GM18861 (cell line): Measurements from ENCODE around the gene LNPEP.
"Not testable (repeated sequence)": the region's sequence is repeated elsewhere in the genome, so short reads cannot be mapped to it uniquely, and the experiment has no call there.

Experiments
- ATAC-seq: cut with Tn5 transposase; IDR thresholded peaks from one replicate; pipeline ENCODE4 v1.9.1; 2021; ENCODE audit not compliant: unreplicated experiment

LNPEP gene

DNA sequence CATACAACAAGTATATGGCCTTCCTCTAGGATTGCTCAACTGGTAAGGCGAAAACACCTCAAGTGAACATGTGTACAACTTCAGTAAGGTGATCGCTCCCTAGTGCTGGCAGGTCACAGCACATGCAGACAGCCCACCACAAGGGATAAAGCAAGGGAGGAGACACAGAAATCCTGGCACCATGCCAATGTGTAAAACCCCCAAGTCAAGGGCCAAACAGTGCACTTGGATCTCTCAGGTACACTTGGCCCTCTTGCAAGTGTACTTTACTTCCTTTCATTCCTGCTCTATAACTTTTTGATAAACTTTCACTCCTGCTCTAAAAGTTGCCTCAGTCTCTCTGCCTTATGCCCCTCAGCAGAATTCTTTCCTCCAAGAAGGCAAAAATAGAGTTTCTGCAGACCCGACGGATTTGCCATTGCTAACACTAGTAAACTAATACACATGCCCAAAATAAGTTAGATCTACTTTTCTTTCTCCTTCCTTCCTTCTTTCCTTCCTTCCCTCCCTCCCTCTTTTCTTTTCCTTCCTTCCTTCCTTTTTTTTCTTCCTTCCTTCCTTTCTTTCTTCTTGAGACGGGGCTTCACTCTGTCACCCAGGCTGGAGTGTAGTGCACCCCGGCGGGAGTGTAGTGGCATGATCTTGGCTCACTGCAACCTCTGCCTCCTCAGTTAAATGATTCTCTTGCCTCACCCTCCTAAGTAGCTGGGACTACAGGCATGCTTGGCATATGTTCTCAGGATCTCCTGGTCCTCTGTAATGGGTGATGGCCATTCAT lies 6.8 kb upstream of the LNPEP start:
- ATAC-seq: no peak

DNA sequence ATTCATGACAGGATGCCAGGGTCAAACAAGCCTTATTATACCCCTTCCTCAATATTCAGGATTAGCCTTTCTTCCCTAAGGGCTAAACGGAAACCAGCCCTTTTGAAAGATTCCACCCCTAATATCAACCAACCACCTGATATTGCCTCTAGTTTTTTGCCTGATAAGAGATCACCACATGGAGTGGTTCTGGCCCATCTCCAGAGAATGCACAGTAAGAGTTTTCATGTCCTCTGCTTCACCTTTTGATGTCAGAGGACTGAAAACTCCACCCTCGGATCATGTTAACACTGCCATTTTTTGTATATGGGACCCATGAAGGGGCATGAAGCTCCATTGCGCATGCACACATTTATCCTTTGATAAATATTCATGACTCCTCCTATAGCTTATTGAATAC lies 5.8 kb upstream of the LNPEP start:
- ATAC-seq: no peak

DNA sequence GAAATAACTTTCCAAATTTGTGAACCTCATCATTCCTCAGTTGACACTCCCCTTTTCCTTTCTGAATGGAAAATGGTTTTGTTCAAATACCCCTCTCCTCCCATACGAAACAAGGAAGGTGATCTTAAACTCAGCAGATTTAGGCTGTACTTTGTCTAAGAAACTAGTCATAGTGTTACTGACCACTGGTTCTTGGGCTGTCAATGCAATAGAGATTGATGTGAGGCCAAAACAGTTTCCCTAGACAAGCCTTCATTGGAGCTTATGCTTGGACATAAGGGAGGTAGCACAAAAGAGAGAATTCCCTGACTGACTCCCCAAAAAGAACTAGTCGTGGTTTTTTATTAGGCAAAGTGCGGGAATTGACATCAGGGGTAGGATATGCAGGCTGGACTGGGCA lies 5.3 kb upstream of the LNPEP start:
- ATAC-seq: no peak

DNA sequence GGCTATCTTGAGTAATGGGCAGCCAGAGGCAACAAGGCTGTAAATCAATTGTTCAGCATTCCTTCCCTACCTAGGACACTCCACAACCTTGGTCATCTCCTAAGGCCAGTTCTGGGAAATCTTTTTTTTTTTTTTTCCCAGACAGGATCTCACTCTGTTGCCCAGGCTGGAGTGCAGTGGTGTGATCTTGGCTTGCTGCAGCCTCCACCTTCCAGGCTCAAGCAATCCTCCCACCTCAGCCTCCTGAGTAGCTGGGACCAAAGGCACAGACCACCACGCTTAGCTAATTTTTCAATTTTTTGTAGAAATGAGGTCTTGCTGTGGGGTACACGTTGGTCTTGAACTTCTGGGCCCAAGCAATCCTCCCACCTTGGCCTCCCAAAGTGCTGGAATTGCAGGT lies 4.8 kb upstream of the LNPEP start:
- not testable (repeated sequence) for ATAC-seq

DNA sequence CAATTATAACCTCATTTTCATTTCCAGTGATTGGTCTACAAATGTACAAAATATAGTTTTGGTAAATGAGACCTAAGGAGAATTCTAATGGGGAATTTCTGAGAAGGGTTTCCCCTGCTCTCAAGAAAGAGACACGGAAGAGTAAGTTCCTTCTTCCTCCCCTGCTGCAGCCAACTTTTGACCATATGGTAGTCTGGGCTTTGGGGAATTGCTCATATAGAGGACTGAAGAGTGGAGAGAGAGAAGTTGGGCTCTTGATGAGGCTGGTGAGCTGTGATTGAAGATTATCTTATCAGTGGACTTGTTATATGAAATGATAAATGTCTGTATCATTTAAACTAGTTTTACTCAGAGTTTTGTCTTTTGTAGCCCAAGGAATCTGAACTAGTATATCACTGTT lies 4.3 kb upstream of the LNPEP start:
- ATAC-seq: no peak

DNA sequence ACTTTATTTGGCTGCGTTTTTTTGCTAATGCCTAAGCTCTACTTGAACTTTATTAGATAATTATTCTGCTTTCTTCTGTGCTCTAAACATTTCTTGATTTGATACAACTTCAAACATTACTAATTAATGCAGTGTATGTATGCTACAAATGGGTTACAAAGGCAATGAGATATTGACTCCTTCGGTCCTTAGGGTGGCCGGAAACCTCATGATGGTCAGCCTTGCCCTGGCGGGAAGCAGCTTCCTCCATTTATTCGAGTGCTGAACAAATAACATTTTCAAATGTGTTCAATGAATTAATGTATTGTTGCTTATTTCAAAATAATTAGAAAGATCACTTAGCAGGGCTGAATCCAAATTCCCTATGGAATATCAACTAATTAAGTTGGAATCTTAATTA lies 3.9 kb upstream of the LNPEP start:
- ATAC-seq: no peak

DNA sequence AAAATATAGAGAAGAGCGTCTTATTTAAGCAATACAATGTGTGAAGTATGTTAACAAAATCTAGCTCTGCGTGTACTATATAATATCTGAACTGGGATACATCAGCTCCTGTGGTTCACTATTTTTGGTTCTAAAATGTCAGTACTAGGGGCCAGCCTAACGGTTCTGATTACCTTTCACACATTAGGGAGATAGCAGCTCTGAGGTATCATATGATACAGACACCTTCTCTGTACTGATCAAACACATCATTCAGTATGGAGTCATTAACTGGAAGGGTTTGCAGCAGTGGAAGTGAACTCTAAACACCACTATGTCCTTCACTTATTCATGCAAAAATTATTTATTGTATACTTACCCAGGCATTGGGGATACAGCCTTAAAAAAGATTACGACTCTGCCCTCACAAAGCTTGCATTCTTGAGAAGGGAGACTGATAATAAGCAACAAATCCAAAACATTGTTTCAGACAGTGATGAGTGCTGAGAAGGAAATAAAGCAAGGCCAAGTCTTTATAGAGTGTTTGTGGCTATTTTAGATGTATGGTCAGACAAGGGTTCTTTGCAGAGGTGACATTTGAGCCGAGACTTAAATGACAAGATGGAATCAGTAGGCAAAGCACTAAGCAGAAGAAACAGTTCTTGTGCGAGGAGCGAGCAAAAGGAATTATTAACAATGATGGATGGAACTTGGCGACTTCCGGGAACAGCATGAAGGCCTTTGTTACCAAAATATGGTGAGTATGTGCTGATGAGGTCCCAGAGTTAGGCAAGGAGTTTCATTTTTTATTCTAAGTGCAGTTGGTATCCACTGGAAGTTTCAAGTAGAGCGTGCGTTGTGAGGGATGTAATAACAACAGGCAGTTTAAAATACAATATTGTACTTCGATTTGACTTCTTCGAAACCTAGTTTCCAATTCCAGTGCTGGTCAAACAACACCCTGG lies 1.8 kb upstream of the LNPEP start:
- no peak for ATAC-seq

DNA sequence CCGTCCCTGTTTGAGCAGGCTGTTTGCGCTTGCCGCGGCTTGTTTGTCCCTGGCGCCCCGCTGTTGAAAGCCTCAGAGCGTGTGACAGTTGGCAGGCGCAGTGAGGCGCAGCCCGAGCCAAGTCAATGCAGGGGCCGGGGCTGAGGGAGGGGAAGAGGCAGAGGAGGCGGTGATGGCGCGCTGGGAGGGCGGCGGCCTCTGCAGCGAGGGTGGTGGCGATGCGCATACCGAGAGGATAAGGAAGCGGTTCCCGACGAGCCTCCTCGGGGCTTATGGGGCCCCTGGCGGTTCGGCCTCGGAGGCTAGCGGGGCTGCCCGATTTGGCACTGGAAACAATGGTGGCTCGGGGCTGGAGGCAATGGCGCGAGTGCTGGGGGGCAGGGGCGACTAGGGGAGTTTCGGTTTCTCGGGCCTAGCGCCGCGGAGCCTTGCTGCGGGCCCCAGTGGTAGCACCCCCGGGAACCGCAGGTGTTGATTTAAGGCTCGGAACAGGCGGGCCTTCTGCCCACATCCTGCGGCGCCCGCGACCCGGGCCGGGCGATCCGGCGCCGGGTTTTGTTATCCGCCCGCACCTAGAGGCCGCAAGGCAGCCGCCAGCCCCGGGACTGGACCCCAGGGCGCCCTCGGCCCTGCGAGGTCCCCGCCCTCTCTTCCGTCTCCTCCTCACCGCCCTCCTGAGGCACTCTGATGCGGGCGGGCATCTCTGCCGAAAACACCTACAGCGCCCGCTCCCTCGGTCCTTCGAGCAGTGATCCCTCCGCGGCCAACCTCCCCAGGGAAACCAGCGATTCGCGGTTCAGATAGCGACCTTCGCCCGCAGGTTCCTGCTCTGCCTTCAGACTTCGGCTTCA lies 947 bp upstream of the LNPEP start:
- ATAC-seq: peak; percentile 53

DNA sequence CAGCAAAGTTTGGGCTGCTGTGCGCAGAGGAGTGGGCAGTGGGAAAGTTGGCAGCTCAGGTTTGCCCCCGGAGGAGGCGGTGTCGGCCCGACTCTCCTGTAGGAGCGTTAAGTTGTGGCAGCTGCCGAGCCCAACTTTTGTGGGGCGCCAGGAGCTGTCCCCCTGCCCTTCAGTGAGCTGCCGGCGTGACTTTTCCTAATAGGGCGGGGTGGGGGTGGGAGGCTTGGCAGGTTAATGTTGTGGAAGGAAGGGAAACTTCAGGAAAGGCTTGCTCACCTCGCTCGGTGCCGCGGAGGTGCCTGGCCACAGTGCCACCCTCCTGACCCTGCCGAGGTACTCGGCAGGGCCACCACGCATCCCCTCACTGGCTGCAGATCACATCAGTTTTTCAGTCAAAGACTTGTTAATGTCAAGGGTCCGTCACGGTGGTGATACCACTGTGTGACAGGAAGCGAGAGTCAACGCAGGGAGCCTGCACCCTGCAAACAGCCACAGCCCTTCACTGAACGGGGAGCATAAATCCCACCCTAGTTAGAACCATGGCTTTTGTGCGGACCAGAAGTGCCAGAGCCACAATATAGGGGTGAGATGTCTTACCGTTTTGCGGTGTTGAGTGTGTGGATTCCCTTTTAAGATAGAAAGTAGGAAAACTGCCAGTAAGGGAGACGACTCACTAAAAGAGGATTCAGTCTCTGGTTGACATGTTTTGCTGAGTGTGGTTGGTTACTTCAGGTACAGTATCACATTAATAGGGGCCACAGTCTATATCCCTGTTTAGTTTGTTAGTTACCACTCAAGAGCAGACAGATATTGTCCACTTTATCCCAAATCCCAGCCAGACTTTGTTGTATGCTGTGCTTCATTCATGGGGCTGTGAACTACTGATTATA lies 796 bp downstream of the LNPEP start:
- peak; percentile 26 for ATAC-seq

DNA sequence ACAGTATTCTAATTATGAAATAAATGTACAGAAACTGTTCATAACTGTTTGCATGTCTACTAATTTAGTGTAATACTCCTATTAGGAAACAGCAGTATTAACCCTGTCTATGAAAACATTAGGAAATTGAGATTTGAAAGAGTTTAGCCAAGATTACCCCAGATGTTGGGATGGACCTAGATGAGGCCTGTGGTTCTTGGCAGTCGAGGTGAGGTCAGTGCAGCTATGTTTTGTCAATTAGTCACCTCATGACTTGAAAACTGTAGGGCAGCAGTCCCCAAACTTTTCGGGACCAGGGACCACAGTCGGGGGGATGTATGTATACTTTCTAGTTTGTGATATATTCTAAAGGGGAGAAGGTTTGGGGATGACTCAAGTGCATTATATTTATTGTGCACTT lies 4.7 kb downstream of the LNPEP start:
- ATAC-seq: no peak

DNA sequence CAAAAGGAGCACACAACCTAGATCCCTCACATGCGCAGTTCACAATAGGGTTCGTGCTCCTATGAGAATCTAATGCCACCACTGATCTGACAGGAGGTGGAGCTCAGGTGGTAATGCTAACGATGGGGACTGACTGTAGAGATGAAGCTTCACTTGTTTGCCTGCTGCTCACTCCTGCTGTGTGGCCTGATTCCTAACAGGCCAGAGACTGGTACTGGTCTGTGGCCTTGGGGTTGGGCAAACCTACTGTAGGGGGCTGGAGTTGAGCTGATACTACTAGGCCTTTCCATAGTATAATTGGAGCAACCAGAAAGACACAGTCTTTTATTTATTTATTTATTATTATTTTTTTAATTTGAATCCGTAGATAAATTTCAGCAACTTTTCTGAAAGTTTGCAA lies 5.3 kb downstream of the LNPEP start:
- no peak for ATAC-seq

DNA sequence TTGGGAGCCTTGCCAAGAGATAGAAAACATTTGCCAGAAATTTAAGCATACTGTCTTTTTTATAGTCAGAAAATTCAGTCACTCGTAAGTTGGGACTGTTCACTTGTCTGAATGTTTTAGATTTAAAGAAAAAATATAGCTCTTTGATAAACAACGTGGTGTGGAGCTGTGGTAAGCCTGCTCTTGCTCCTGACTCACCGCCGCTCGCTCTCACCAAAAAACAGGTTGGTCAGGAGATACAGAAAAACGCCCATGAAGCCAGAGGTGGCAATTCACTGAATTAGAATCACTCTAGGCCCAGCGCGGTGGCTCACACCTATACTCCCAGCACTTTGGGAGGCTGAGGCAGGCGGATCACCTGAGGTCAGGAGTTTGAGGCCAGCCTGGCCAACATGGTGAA lies 6.2 kb downstream of the LNPEP start:
- ATAC-seq: no peak

DNA sequence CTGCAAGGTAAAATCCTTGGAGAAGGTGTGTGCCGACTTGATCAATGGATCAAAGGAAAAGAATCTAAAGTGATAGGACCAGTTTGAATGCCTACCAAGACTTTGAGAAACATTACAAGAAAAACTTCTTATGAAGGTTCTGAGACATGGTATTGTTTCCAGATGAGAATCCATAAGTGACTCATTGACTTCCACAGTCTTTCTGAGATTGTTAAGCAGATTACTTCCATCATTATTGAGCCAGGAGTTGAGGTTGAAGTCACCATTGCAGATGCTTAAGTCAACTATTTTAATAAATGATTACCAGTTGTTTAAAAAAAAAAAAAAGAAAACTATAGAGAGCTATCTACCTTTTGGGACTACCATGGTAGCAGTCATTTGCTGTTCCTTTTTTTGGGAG lies 7.0 kb downstream of the LNPEP start:
- ATAC-seq: no peak

DNA sequence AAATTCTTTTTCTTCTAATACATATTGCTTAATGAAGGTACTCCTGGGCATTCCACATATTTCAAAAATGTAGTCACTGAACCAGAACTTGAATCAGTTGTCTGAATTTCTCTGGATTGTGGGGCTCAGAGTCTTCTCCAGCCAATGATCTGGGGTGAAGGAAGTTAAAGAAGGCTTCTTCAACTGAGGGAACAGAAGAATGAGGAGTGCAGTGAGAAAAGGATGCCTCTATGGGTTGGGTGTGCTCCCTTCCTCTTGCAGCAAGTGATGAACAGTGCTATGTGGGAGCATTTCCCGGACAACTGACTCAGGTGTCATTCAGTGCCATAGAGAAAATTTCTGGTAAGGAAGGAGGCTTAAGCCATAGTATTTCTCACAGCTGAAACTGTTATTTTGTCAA lies 7.9 kb downstream of the LNPEP start:
- no peak for ATAC-seq

DNA sequence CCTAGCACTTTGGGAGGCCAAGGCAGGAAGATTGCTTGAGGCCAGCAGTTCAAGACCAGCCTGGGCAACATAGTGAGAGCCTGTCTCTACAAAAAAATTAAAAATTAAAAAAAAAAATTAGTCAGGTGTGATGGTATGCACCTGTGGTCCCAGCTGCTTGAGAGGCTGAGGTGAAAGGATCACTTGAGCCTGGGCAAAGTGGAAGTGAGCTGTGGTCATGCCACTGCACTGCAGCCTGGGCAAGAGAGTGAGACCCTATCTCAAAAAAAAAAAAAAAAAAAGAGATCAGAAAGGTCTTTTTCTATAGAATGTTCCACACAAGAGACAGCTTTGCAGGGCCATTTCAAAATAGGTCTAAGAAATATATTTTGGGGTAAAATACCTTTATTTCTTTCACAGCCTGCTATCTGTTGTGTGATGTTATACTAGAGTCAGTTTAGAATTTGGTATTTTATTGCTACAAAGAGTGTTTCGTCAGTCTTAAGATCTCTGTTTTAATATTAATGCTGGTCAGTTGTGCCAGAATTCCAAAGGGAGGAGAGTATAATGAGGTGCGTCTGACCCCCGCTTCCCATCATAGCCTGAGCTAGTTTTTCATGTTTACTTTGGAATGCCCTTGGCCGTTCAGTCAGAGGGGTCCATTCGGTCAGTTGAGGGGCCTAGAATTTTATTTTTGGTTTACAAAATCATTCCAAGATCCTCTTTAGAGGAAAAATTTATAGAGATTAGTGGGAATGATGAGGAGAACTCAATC lies 9.4 kb downstream of the LNPEP start:
- no peak for ATAC-seq

DNA sequence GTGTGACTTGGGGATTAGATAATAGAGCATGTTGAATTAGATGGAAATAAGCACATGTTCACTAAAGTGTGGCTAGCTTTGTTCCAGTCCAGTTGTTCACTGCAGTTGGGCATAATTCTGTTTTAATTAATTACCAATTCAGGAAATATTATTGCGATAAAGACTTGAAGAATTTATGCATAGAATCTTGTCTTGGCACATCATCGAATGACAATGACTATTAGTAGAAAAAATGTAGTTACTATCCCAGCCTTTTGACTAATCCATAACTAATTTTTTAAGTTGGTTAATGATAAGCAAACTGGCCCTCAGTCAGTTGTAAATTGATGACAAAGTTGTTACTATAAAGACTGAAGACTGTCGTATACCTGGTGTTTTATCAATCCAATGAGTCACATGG lies 10.5 kb downstream of the LNPEP start:
- no peak for ATAC-seq

DNA sequence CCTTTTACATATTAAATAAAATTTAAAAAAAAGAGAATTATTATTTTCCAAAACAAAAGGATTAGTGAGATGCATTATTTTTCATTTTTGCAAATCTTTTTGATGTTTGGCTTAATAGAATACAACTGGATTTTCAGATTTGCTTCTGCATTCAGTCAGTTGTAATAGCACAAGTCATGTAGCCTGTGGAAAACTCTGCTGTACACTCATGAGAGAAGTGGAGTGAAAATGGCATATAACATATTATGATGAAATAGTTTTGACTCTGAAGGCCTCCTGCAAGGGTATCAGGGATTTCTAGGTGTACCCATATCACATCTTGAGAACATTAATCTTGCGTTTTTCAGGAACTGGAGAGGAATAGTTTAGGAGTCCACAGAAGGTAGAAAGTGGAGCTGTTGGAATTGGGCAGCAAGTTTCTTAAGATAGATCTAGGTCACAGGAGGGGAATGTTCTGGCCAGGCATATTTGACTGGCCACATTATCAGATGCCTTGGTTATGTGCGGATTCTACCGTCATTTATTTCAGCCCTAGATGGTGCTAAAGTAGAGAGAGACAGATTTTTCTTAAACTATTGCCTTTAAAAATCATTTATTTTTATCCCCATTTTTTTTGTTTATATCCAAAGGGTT lies 16.4 kb downstream of the LNPEP start:
- ATAC-seq: no peak

DNA sequence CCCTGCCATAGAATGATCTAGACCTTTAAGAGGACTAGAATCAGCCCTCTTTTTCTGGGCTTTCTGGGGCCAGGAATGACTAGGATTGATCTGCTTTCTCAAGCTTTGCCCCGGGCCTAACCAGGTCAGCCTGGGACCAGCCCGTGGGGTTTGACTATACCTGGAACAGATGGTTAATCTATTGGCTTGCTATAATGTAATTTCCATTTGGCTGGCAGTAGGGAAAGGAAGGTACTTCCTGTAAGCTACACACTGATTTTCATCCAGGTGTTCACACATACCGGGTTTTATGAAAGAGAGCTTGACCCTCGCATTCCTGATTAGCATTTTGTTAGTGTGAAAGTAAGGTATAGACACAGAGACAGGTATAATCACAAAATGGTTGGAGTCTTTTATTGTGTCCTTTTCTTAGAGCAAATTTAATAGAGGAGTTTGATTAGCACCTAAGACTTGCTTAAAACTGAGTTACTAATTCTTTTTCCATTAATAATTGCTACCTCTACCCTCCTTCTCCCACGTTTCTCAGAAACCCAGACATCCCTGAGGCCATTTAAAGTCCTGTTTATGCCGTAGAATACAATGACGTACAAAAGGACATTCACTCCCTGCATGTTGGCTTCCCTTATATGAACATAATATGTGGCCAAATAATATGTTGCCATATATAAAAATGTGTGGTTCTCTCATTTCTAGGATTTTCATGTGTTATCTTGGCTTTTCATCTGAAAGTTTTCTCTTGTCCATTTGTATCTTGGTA lies 17.3 kb downstream of the LNPEP start:
- no peak for ATAC-seq
